Measurements from ENCODE around the gene AGBL1.

GRCh38 chr15:86399041-86399954 lies 319.6 kb downstream of the AGBL1 start:
- TF ChIP-seq POLR2A (IDR thresholded peaks at IDR 0.05; ENCODE audit: low read length) (no peak), GATA1 (IDR thresholded peaks at IDR 0.05; ENCODE audit: low read depth, low read length) (no peak)
